RWPE2 (cell line): ENCODE data around the gene BEGAIN.

ENCODE experiments used
- ATAC-seq: fragments of 200-7000 bp; cut with Tn5 transposase; 3 replicates; pipeline ENCODE4 v1.9.1; 2021; ENCODE audit warnings: low read depth
- DNase-seq: peaks from one replicate; pipeline ENCODE4 v3.0.0-alpha.2; 2020; ENCODE audit warnings: low spot score
- H3K27ac ChIP-seq: fragments of 450-650 bp; 2 replicates; pipeline ENCODE4 v1.5.1; 2017; ENCODE audit warnings: mild to moderate bottlenecking; ENCODE audit not compliant: poor library complexity, severe bottlenecking
- H3K27me3 ChIP-seq: fragments of 250-450 bp; sonication (Bioruptor Pico); 2 replicates; pipeline ENCODE4 v1.5.1; 2021; ENCODE audit warnings: mild to moderate bottlenecking, moderate library complexity; ENCODE audit not compliant: insufficient read depth, poor library complexity, severe bottlenecking
- H3K36me3 ChIP-seq: fragments of 250-450 bp; sonication (Bioruptor Pico); 2 replicates; pipeline ENCODE4 v1.5.1; 2020; ENCODE audit warnings: low read depth, mild to moderate bottlenecking, moderate library complexity
- H3K4me1 ChIP-seq: fragments of 250-450 bp; sonication (Bioruptor Pico); 2 replicates; pipeline ENCODE4 v1.5.1; 2021; ENCODE audit warnings: mild to moderate bottlenecking, moderate library complexity; ENCODE audit not compliant: insufficient read depth, poor library complexity, severe bottlenecking
- H3K4me3 ChIP-seq: fragments of 250-450 bp; sonication (Bioruptor Pico); 2 replicates; pipeline ENCODE4 v1.5.1; 2021; ENCODE audit warnings: mild to moderate bottlenecking, moderate library complexity; ENCODE audit not compliant: severe bottlenecking
- H3K9me3 ChIP-seq: fragments of 250-450 bp; sonication (Bioruptor Pico); 2 replicates; pipeline ENCODE4 v1.5.1; 2021; ENCODE audit warnings: mild to moderate bottlenecking, moderate library complexity; ENCODE audit not compliant: severe bottlenecking
- CTCF ChIP-seq: fragments of 450-650 bp; IDR thresholded peaks from one replicate; pipeline ENCODE4 v1.5.1; 2017; ENCODE audit warnings: mild to moderate bottlenecking, moderate library complexity; ENCODE audit not compliant: poor library complexity, severe bottlenecking

BEGAIN gene

GRCh38 chr14:100587086-100587762, at the start of gene BEGAIN:
Gene BEGAIN, minus strand, starts transcription at chr14:100587417. Its CDS starts 127 bp downstream, at chr14:100587290.
- Histone ChIP-seq H3K4me1 (peaks cover 3% of the 10 kb centered on the region), H3K27ac (peak within 1 kb of the TSS; percentile 51), H3K4me3 (peak within 1 kb of the TSS; percentile 68), H3K9me3 (no peaks in the 10 kb centered on the region), H3K27me3 (no peaks in the 10 kb centered on the region), H3K36me3 (no peaks in the 10 kb centered on the region)
- no peak for TF ChIP-seq CTCF
- DNase-seq (peak; percentile 62), ATAC-seq (no peak; the same call in 2 of the 3 replicates)

- Histone ChIP-seq H3K27me3 (no peaks in the 10 kb centered on the region), H3K36me3 (no peaks in the 10 kb centered on the region), H3K27ac (no peak overlapping the region), H3K4me1 (no peaks in the 10 kb centered on the region), H3K9me3 (no peaks in the 10 kb centered on the region), H3K4me3 (no peak overlapping the region)
- no peak for TF ChIP-seq CTCF
- no peak for DNase-seq
- ATAC-seq, result no peak
Observed at GRCh38 chr14:100636559-100636958, 49.3 kb upstream of the BEGAIN start.

GRCh38 chr14:100634026-100634425, 46.8 kb upstream of the BEGAIN start:
- H3K4me3 ChIP-seq, result no peak overlapping the region
- no peaks in the 10 kb centered on the region for H3K9me3 ChIP-seq
- DNase-seq (no peak), ATAC-seq (peak; percentile 51; the same call in 2 of the 3 replicates)
- H3K27ac ChIP-seq, result no peak overlapping the region
- no peak for TF ChIP-seq CTCF
- no peaks in the 10 kb centered on the region for H3K36me3 ChIP-seq
- no peaks in the 10 kb centered on the region for H3K27me3 ChIP-seq
- H3K4me1 ChIP-seq, result no peaks in the 10 kb centered on the region

GRCh38 chr14:100633406-100633805, 46.2 kb upstream of the BEGAIN start:
- Histone ChIP-seq H3K9me3 (no peaks in the 10 kb centered on the region), H3K27me3 (no peaks in the 10 kb centered on the region), H3K36me3 (no peaks in the 10 kb centered on the region), H3K27ac (no peak overlapping the region), H3K4me1 (no peaks in the 10 kb centered on the region), H3K4me3 (no peak overlapping the region)
- no peak for TF ChIP-seq CTCF
- ATAC-seq (no peak), DNase-seq (no peak)

- Histone ChIP-seq H3K27me3 (no peaks in the 10 kb centered on the region), H3K4me3 (no peak overlapping the region), H3K27ac (no peak overlapping the region), H3K36me3 (no peaks in the 10 kb centered on the region), H3K4me1 (no peaks in the 10 kb centered on the region), H3K9me3 (peaks cover 3% of the 10 kb centered on the region)
- DNase-seq (no peak), ATAC-seq (no peak)
- TF ChIP-seq CTCF, result no peak
Observed at GRCh38 chr14:100629696-100630095, 42.5 kb upstream of the BEGAIN start.
